ENCODE data around the gene HCAR2. TPM values are rescaled to one million over a fixed set of nuclear protein-coding genes. Genes with fewer than 3 reads are reported as not detected.
A peak's percentile ranks its signal among the peaks of the same experiment; 100 is the strongest.
"Not testable (repeated sequence)": the region's sequence is repeated elsewhere in the genome, so short reads cannot be mapped to it uniquely, and the experiment has no call there.

HCAR2 gene
- total RNA-seq, 1 donor from 2014 or later: not detected

GRCh38 chr12:122726080-122726558 is 23.0 kb upstream of the HCAR2 start:
- DNase-seq (ENCODE audit: low read depth): peak; percentile 48
- TF ChIP-seq CTCF (conservative IDR thresholded peaks at IDR 0.05; ENCODE audit: low read depth, low read length): no peak
- no peak overlapping the region for H3K4me3 ChIP-seq (ENCODE audit: low read depth, low read length)

DNA sequence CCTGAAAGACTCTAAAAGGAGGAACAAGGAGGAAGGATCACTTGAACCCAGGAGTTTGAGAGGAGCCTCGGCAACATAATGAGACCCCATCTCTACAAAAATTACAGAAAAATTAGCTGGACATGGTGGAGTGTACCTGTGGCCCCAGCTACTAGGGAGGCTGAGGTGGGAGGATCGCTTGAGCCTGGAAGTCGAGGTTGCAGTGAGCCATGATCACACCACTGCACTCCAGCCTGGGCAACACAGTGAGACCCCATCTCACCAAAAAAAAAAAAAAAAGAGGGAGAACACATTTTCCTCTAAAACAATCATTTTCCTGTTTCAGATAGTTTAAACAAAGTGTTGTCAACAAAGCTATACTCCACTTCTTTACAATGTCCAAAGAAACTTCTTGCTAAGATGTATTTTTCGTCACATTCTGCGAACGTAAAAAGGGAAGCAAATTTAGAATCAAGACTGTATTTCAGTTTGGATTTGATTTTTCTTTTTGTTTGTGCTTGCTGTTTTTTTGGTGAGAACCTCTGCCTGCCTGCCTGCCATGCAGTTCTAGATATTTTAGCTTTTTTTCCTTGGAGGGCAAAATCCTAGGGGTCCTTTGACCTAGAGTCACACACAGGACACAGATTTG is 22.4 kb upstream of the HCAR2 start:
- TF ChIP-seq CTCF (conservative IDR thresholded peaks at IDR 0.05; ENCODE audit: low read depth, low read length): no peak
- H3K4me3 ChIP-seq (ENCODE audit: low read depth, low read length): no peak overlapping the region
- DNase-seq (ENCODE audit: low read depth): no peak

DNA sequence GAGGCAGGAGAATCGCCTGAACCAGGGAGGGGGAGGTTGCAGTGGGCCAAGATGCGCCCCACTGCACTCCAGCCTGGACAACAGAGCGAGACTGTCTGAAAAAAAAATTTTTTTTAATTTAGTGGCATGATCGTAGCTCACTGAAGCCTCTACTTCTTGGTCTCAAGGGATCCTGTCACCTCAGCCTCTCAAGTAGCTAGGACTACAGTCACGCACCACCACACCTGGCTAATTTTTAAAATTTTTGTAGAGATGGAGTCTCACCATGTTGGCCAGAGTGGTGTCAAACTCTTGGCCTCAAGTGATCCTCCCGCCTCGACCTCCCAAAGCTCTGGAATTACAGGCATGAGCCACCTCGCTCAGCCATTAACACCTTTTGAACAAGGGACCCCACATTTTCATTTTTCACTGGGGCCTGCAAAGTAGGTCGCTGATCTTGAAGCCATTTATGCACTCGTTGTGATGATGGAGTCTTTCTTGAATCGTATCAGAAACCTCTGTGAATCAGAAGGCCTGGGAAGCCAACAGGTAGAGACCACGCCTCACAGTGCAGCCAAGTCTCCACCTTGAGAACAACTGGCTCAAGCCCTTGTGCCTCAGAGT is 21.6 kb upstream of the HCAR2 start:
- no peak overlapping the region for H3K4me3 ChIP-seq (ENCODE audit: low read depth, low read length)
- no peak for TF ChIP-seq CTCF (conservative IDR thresholded peaks at IDR 0.05; ENCODE audit: low read depth, low read length)
- no peak for DNase-seq (ENCODE audit: low read depth)

DNA sequence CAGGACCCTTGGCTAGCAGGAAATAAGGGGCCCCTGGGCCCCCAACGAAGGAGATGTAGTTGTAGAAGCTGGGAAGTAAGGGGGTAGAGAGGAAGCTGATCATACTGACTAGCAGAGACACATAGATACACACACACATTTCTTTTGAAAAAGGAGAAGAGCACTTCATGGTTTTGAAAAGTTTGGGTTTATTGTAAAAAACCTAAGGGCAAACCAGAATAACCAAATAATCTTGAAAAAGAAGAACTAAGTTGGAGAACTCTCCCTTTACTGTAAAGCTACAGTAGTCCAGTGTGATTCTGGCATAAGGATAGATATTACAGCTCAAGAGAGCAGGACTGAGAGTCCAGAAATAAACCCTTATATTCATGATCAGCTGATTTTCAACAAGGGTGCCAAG is 19.2 kb upstream of the HCAR2 start:
- DNase-seq (ENCODE audit: low read depth): no peak
- no peak overlapping the region for H3K4me3 ChIP-seq (ENCODE audit: low read depth, low read length)
- no peak for TF ChIP-seq CTCF (conservative IDR thresholded peaks at IDR 0.05; ENCODE audit: low read depth, low read length)

GRCh38 chr12:122721057-122721545 is 17.9 kb upstream of the HCAR2 start:
- no peak overlapping the region for H3K4me3 ChIP-seq (ENCODE audit: low read depth, low read length)
- DNase-seq (ENCODE audit: low read depth): no peak

DNA sequence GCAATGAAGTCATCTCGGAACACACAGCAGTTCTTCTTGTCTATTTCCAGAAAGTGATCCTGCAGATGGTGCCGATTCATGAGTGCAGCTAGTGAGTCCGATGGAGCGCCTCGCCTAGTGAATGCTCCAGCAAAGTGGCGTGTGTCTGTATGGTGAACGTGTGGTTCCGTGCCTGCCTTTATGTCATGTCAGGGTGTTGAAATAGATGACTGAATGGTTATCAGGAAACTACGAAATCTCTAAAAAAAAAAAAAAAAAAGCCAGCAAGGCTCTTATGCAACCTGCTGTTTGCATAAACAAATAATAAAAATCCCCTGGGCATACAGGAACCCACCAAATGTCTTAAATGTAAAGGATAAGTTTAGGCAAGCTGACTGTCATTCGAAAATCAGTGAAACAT is 13.5 kb upstream of the HCAR2 start, which contains the start of gene HCAR3:
Gene HCAR3 (minus strand): TSS at position 154 of the 400 bp plus-strand sequence. CDS start 74 bp downstream, at position 80.
- not testable (repeated sequence) for DNase-seq (ENCODE audit: low read depth); H3K4me3 ChIP-seq (ENCODE audit: low read depth, low read length)

More at GRCh38 chr12:122721057-122721545, 17.9 kb upstream of the HCAR2 start:
- no peak for TF ChIP-seq CTCF (conservative IDR thresholded peaks at IDR 0.05; ENCODE audit: low read depth, low read length)

- not testable (repeated sequence) for DNase-seq (ENCODE audit: low read depth); H3K4me3 ChIP-seq (ENCODE audit: low read depth, low read length)
Measured at GRCh38 chr12:122715211-122715610, 12.1 kb upstream of the HCAR2 start.

- H3K4me3 ChIP-seq (ENCODE audit: low read depth, low read length); DNase-seq (ENCODE audit: low read depth): not testable (repeated sequence)
Measured at GRCh38 chr12:122713491-122714188, 10.5 kb upstream of the HCAR2 start.

DNA sequence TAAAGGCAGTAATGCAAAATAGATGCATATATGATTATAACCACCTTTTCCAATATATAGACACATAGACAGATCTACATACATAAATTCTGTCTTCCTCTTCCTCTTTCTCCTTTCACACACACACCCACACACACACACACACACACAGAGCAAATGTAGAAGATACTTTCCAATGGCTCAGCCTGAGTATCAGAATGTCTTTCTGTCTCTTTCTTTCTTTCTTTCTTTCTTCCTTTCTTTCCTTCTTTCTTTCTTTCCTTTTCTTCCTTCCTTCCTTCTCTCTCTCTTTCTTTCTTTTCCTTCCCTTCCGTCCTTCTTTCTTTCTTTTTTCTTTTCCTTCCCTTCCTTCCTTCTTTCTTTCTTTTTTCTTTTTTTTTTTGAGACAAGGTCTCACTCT is 8.1 kb upstream of the HCAR2 start:
- not testable (repeated sequence) for H3K4me3 ChIP-seq (ENCODE audit: low read depth, low read length)

DNA sequence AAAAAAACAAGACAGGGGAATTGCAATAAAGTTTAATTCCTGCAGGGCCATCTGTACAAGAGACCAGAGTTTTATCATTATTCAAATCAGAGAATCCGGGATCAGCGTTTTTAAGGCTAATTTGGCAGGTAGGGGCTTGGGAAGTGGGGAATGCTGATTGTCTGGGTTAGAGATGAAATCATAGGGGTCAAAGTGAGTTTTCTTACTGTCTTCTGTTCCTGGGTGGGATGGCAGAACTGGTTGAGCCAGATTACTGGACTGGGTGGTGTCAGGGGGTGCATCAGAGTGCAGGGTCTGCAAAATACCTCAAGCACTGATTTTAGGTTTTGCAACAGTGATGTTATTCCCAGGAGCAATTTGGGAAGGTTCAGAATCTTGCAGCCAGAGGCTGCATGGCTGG is 7.2 kb upstream of the HCAR2 start:
- not testable (repeated sequence) for H3K4me3 ChIP-seq (ENCODE audit: low read depth, low read length); DNase-seq (ENCODE audit: low read depth)

More for the DNA sequence above, 8.1 kb upstream of the HCAR2 start:
- not testable (repeated sequence) for DNase-seq (ENCODE audit: low read depth)

DNA sequence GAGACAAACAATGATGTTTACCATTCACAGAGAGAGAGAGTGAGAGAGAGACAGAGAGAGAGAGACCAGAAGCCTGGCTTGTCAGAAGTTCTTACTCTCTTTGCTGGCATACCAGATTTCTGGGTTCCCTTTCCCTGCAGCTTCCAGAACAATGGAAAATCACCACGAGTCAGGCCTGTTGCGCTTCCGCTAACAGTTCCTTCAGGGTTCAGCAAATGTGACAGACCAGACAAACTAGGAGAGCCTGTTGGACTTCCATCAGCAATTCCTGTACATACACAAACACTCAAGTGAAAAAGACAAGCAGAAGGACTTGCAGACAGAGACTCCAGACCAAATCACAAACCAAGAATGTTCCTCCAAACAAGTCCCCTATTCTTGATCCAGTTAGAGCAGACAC is 6.1 kb upstream of the HCAR2 start:
- not testable (repeated sequence) for H3K4me3 ChIP-seq (ENCODE audit: low read depth, low read length); DNase-seq (ENCODE audit: low read depth)

- not testable (repeated sequence) for DNase-seq (ENCODE audit: low read depth); H3K4me3 ChIP-seq (ENCODE audit: low read depth, low read length)
Measured at GRCh38 chr12:122703841-122704240, 684 bp upstream of the HCAR2 start.
